ENCODE data around the gene CREB5.
A peak's percentile ranks its signal among the peaks of the same experiment; 100 is the strongest.

CREB5 gene

GRCh38 chr7:28739128-28739527, 326.8 kb downstream of the CREB5 start:
- ATAC-seq = no peak
- H3K9me3 Mint-ChIP-seq = no peaks in the 10 kb centered on the region
- no peak overlapping the region for H3K4me3 Mint-ChIP-seq

DNA sequence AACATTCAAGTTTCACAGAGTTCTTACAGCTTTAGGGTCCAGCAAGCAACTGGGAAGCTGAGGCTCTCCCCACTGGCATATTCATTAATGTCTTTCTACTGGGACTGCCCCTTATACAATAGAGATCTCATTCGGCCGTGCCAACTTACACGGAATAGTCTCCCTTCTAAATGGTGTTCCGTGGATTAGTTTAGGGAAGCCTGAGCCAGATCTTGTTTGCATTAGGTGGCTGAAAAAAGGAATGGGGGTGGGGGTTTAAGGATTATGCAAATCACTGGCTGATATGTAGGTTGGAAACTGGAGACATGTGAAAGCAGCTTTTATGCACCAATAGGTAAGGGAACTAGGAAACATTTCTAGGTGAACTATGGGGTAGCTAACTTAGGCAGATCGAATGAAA, 327.5 kb downstream of the CREB5 start:
- no peak overlapping the region for H3K4me3 Mint-ChIP-seq
- DNase-seq (no peak), ATAC-seq (no peak)
- no peaks in the 10 kb centered on the region for H3K9me3 Mint-ChIP-seq
- H3K27me3 Mint-ChIP-seq = no peaks in the 10 kb centered on the region
- H3K27ac Mint-ChIP-seq = no peak overlapping the region
- no peaks in the 10 kb centered on the region for H3K4me1 Mint-ChIP-seq

More at GRCh38 chr7:28739128-28739527, 326.8 kb downstream of the CREB5 start:
- Mint-ChIP-seq H3K27ac (peak overlapping the region in 1 of 2 donors; percentile 85), H3K4me1 (no peaks in the 10 kb centered on the region), H3K27me3 (no peaks in the 10 kb centered on the region)
- DNase-seq = no peak

- H3K27me3 Mint-ChIP-seq = no peaks in the 10 kb centered on the region
- no peak overlapping the region for H3K27ac Mint-ChIP-seq
- no peak for ATAC-seq
- H3K9me3 Mint-ChIP-seq = no peaks in the 10 kb centered on the region
- H3K4me3 Mint-ChIP-seq = no peak overlapping the region
- no peak for DNase-seq
- no peaks in the 10 kb centered on the region for H3K4me1 Mint-ChIP-seq
These were observed 332.6 kb downstream of the CREB5 start for GRCh38 chr7:28744951-28745350.

DNA sequence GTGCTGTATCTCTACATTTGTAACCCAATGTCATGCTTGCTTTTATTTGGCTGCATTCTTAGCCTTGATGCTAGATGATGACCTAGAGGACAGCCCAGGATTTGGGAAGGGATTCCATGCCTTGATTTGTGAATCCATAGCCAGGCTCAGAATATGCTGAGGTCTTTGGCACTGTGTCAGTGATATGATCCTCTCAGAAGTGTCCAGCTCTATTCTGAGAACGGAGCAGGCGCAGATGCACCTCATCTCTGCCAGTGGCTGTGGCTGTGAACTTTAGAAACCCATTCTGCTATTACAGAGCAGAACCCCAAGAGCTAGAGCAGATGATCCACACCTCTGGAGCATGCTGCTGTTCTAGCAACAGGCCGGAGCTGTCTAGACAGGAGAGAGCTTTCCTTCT, 333.0 kb downstream of the CREB5 start:
- H3K27me3 Mint-ChIP-seq = no peaks in the 10 kb centered on the region
- H3K4me3 Mint-ChIP-seq = no peak overlapping the region
- ATAC-seq = no peak
- H3K4me1 Mint-ChIP-seq = no peaks in the 10 kb centered on the region
- H3K9me3 Mint-ChIP-seq = no peaks in the 10 kb centered on the region
- H3K27ac Mint-ChIP-seq = no peak overlapping the region
- no peak for DNase-seq

DNA sequence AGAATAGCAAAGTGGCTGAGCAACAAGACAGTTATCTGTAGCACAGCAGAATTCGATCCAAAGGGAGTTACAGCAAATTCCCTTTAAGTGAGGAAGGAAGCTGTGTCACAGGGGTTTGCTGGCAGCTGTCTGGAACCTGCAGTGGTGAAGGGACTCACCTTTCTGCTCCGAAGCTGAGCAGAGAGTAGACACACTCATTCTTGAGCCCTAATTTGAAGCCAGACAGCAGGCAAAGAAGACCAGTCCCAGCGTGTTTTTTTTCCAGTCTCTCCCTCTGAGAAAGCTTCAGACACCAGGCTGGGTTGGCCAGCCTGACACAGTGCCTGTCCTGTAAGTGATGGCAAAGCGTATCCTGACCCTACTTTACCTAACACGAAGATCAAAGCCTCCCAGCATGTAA, 335.1 kb downstream of the CREB5 start:
- H3K27ac Mint-ChIP-seq = no peak overlapping the region
- H3K4me1 Mint-ChIP-seq = no peaks in the 10 kb centered on the region
- no peaks in the 10 kb centered on the region for H3K9me3 Mint-ChIP-seq
- H3K27me3 Mint-ChIP-seq = no peaks in the 10 kb centered on the region
- DNase-seq = no peak
- H3K4me3 Mint-ChIP-seq = no peak overlapping the region
- ATAC-seq = no peak

DNA sequence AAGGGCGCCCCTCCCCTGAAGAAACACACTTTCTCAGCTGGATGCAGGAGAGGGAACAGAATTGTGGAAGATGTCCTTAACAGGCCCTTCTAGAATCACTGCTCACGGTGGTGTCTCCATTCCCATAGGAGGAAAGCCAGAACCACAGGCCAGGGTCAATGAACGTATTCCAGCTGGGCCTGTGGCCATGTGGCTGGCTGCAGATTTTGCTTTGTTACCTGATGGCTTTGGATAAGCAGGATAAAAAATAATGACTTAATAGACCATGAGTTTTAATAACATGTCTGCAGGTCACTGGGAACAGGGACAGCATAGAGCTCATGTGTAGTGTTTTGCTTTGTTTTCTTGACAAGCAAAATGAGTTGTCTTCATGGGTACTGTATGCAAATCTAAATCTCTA, 335.5 kb downstream of the CREB5 start:
- Mint-ChIP-seq H3K9me3 (no peaks in the 10 kb centered on the region), H3K27ac (no peak overlapping the region), H3K4me3 (no peak overlapping the region), H3K4me1 (no peaks in the 10 kb centered on the region), H3K27me3 (no peaks in the 10 kb centered on the region)
- ATAC-seq (no peak), DNase-seq (no peak)

GRCh38 chr7:28748346-28748745, 336.0 kb downstream of the CREB5 start:
- no peaks in the 10 kb centered on the region for H3K9me3 Mint-ChIP-seq
- ATAC-seq (no peak), DNase-seq (no peak)
- H3K4me1 Mint-ChIP-seq = no peaks in the 10 kb centered on the region
- H3K27me3 Mint-ChIP-seq = no peaks in the 10 kb centered on the region
- no peak overlapping the region for H3K4me3 Mint-ChIP-seq
- H3K27ac Mint-ChIP-seq = no peak overlapping the region

DNA sequence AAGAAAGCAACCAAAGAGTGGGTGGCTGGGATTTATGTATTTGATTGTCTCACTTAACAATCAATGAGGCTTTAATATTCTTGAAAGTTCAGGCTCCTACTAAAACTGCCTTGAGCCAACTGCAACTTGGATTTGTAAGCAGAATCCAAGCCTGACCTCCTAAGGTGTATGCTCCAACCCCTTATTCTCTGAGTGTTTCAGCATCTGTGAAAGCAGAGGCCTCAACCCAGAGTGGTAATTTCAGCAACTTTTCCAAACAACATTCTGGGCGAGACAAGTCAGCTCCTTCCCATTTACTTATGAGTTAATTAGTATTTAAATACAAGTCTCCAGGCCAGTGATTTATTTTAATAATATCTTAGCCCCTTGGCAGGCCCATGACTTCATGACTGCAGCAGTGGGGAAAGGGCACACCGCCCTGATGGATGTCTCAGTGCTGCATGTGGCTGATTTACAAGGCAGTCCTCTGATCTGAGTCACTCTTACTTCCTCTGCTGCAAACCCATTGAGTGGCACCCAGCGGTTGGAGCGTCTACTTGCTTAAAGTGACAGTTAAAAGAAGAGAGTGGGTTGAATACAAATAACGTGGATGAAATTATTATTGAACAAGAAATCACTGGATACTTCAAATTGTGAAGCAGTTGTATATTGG, 336.7 kb downstream of the CREB5 start:
- H3K27ac Mint-ChIP-seq = peak overlapping the region in 1 of 2 donors; percentile 66
- peak; percentile 80 for ATAC-seq

GRCh38 chr7:28749638-28750037, 337.3 kb downstream of the CREB5 start:
- Mint-ChIP-seq H3K27me3 (no peaks in the 10 kb centered on the region), H3K9me3 (no peaks in the 10 kb centered on the region), H3K4me1 (no peaks in the 10 kb centered on the region), H3K4me3 (no peak overlapping the region), H3K27ac (no peak overlapping the region)
- ATAC-seq (no peak), DNase-seq (no peak)

More for the DNA sequence above, 336.7 kb downstream of the CREB5 start:
- peak in 1 of 2 donors; percentile 11 for DNase-seq
- Mint-ChIP-seq H3K4me1 (no peaks in the 10 kb centered on the region), H3K27me3 (no peaks in the 10 kb centered on the region), H3K9me3 (no peaks in the 10 kb centered on the region), H3K4me3 (no peak overlapping the region)

DNA sequence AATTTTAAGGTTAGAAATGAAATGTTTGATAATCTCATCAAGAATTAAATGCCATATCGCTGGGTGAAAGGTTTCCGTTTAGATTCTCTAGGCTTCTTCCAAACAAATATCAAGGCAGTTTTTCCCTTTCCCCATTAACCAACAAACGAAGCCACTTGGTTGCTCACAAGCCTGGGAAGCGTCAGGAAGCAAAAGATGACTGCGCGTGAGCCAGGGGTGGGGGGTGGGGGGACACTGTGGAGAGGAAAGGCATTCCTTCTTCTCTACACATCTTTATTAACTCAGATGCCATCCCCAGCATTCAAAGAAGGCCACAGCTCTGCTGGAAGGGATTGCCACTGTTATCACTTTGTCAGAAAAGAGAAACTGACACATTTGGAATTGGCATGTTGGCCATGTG, 338.7 kb downstream of the CREB5 start:
- no peaks in the 10 kb centered on the region for H3K4me1 Mint-ChIP-seq
- no peaks in the 10 kb centered on the region for H3K27me3 Mint-ChIP-seq
- no peak for DNase-seq
- no peaks in the 10 kb centered on the region for H3K9me3 Mint-ChIP-seq
- H3K4me3 Mint-ChIP-seq = no peak overlapping the region
- no peak for ATAC-seq
- no peak overlapping the region for H3K27ac Mint-ChIP-seq

GRCh38 chr7:28753613-28754012, 341.3 kb downstream of the CREB5 start:
- H3K4me1 Mint-ChIP-seq = no peaks in the 10 kb centered on the region
- H3K27ac Mint-ChIP-seq = no peak overlapping the region
- no peaks in the 10 kb centered on the region for H3K9me3 Mint-ChIP-seq
- no peak overlapping the region for H3K4me3 Mint-ChIP-seq
- no peak for DNase-seq
- H3K27me3 Mint-ChIP-seq = no peaks in the 10 kb centered on the region
- ATAC-seq = no peak

- Mint-ChIP-seq H3K27me3 (no peaks in the 10 kb centered on the region), H3K4me3 (no peak overlapping the region), H3K4me1 (no peaks in the 10 kb centered on the region), H3K27ac (no peak overlapping the region), H3K9me3 (no peaks in the 10 kb centered on the region)
- no peak for DNase-seq
- ATAC-seq = no peak
These were observed 341.7 kb downstream of the CREB5 start for GRCh38 chr7:28754027-28754426.

GRCh38 chr7:28754447-28754846, 342.1 kb downstream of the CREB5 start:
- Mint-ChIP-seq H3K4me1 (no peaks in the 10 kb centered on the region), H3K4me3 (no peak overlapping the region), H3K9me3 (no peaks in the 10 kb centered on the region), H3K27ac (no peak overlapping the region), H3K27me3 (no peaks in the 10 kb centered on the region)
- DNase-seq (no peak), ATAC-seq (no peak)

DNA sequence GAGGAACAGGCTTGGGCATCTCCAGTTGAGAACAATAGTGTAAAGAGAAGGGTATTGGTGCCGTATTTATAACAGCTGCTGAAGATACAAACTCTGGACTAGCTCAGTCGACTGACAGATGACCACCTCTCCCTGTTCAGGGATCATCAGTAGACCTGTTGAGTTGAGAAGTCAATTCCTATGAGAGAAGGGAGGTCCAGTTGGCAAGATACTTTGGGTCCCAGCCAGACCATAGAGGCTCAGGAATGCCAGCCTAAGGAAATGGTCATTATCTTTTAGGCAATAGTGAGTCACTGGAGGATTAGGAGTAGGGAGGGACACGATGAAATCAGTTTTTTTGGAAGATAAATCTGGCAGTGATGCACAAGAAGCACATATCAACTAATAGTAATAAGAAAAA, 342.9 kb downstream of the CREB5 start:
- no peak for DNase-seq
- no peak overlapping the region for H3K4me3 Mint-ChIP-seq
- H3K9me3 Mint-ChIP-seq = no peaks in the 10 kb centered on the region
- H3K27me3 Mint-ChIP-seq = no peaks in the 10 kb centered on the region
- H3K4me1 Mint-ChIP-seq = no peaks in the 10 kb centered on the region
- H3K27ac Mint-ChIP-seq = no peak overlapping the region
- ATAC-seq = no peak

DNA sequence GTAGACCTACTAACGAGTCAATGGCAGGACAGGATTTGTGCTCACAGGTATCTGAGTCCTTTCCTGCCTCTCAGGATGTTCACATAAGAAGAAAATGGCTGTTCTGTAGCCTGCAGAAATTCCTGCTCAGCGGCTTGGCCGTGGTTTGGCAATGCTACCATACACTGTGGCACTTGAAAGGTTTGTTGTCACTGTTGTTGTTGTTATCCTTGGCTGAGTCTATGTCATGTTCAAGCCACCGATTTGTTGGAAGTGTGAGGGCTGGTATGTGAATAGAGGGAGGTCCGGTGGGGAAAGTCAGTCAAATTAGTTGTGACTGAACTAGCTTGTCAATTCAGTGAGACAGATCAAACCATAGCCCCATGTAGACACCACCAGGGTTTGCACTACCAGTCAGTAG, 345.9 kb downstream of the CREB5 start:
- Mint-ChIP-seq H3K27ac (no peak overlapping the region), H3K4me1 (no peaks in the 10 kb centered on the region), H3K27me3 (no peaks in the 10 kb centered on the region), H3K9me3 (no peaks in the 10 kb centered on the region), H3K4me3 (no peak overlapping the region)
- peak; percentile 43 for ATAC-seq
- no peak for DNase-seq

DNA sequence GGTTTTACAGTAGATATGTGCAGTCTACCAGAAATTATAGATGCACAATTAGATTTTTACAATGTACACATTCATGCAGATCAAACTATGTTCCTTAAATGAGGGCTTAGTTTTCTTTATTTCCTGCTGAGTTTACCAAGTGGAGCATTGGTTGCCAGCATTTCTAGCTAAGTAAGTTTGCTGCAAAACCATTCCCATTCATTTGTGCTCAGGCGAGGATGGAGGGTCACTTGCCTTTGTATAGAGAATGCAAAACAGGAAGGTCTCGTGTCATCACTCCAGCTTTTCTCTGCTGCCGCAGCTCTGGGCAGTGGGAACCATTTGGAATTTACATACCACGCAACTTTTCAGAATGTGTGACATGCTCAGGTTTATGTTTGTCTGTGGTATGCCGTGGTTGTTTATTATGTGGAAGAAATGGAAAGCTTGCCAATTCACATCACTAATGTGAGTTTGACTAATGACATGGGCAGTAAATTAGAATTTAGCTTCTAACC, 347.2 kb downstream of the CREB5 start:
- H3K4me3 Mint-ChIP-seq = no peak overlapping the region
- H3K27ac Mint-ChIP-seq = no peak overlapping the region
- no peaks in the 10 kb centered on the region for H3K4me1 Mint-ChIP-seq
- DNase-seq = no peak
- no peak for ATAC-seq
- H3K27me3 Mint-ChIP-seq = no peaks in the 10 kb centered on the region
- no peaks in the 10 kb centered on the region for H3K9me3 Mint-ChIP-seq

- ATAC-seq = no peak
- no peaks in the 10 kb centered on the region for H3K4me1 Mint-ChIP-seq
These were observed 349.2 kb downstream of the CREB5 start for GRCh38 chr7:28761505-28761904.

More at GRCh38 chr7:28761505-28761904, 349.2 kb downstream of the CREB5 start:
- Mint-ChIP-seq H3K4me3 (no peak overlapping the region), H3K27me3 (no peaks in the 10 kb centered on the region), H3K27ac (no peak overlapping the region), H3K9me3 (no peaks in the 10 kb centered on the region)
- DNase-seq = no peak
